Panc1 (cell line): ENCODE measurements around the gene MEGF10. TPM values are rescaled to one million over a fixed set of nuclear protein-coding genes. Genes with fewer than 3 reads are reported as not detected.

Source experiments
- ATAC-seq: fragments of 200-7000 bp; cut with Tn5 transposase; 2 replicates; pipeline ENCODE4 v1.9.1; 2020; ENCODE audit warnings: mild to moderate bottlenecking, moderate library complexity
- BruUV-seq: library from RNA; stranded (reverse); fragments of 400-500 nt; replicated peaks from 2 replicates; lab custom pipeline; 2021; lab: Mats Ljungman, UMichigan
- CTCF ChIA-PET: fragments of 300-600 bp; sonication (Branson Sonifier 250); formaldehyde crosslinking; loops from one replicate; lab custom pipeline; 2022; ENCODE audit warnings: antibody characterized with exemption; lab: Charles Lee
- POLR2A ChIA-PET: fragments of 300-600 bp; sonication (Branson Sonifier 250); formaldehyde crosslinking; loops from one replicate; lab custom pipeline; 2022; ENCODE audit warnings: antibody characterized with exemption; lab: Charles Lee
- DNase-seq: peaks from one replicate; pipeline ENCODE4 v3.0.0-alpha.2; 2010; ENCODE audit warnings: low read depth, low spot score
- H3K27ac ChIP-seq: 2 replicates; pipeline ENCODE4 v1.5.1; 2011; ENCODE audit warnings: mild to moderate bottlenecking, low read length, inconsistent platforms
- H3K27me3 ChIP-seq: fragments of 200-500 bp; sonication (Bioruptor generic); 2 replicates; pipeline ENCODE4 v1.6.0; 2014; ENCODE audit warnings: low read length, inconsistent platforms; ENCODE audit not compliant: control insufficient read depth, insufficient read depth
- H3K36me3 ChIP-seq: fragments of 200-500 bp; sonication (Bioruptor generic); 2 replicates; pipeline ENCODE4 v1.5.1; 2014; ENCODE audit warnings: inconsistent platforms, mild to moderate bottlenecking, low read length, moderate library complexity; ENCODE audit not compliant: control insufficient read depth, insufficient read depth
- H3K4me1 ChIP-seq: 2 replicates; pipeline ENCODE4 v1.5.1; 2011; ENCODE audit warnings: inconsistent platforms, mild to moderate bottlenecking, low read length, moderate library complexity; ENCODE audit not compliant: control insufficient read depth, insufficient read depth
- H3K4me3 ChIP-seq, 2 experiments: 2 replicates each; pipeline ENCODE4 v1.5.1; 2011 to 2012; ENCODE audit warnings: low read depth in 2 of 2, low read length in 2 of 2, mild to moderate bottlenecking in 2 of 2, inconsistent platforms in 1 of 2, moderate library complexity in 1 of 2
- H3K9me3 ChIP-seq: fragments of 200-500 bp; sonication (Bioruptor generic); 2 replicates; pipeline ENCODE4 v1.5.1; 2014; ENCODE audit warnings: low read depth, mild to moderate bottlenecking, inconsistent platforms, low read length, moderate library complexity; ENCODE audit not compliant: control insufficient read depth, insufficient read depth
- CTCF ChIP-seq: fragments of 450-650 bp; IDR thresholded peaks from 2 replicates; pipeline ENCODE4 v1.5.1; 2017; ENCODE audit warnings: mild to moderate bottlenecking
- POLR2AphosphoS5 ChIP-seq: IDR thresholded peaks from 2 replicates; pipeline ENCODE4 v1.6.1; 2012; ENCODE audit warnings: mild to moderate bottlenecking, low read depth, low read length, moderate library complexity
- SIN3A ChIP-seq: IDR thresholded peaks from 2 replicates; pipeline ENCODE4 v1.6.1; 2012; ENCODE audit warnings: low read depth, mild to moderate bottlenecking, low read length, moderate library complexity, borderline replicate concordance; ENCODE audit not compliant: insufficient read depth
- TCF7L2 ChIP-seq: IDR thresholded peaks from 2 replicates; pipeline ENCODE4 v1.6.1; 2011; ENCODE audit warnings: mild to moderate bottlenecking, low read depth, low read length, inconsistent platforms
- in situ Hi-C: cut with HindIII; loops from 2 replicates; pipeline ENCODE4 v1.10.0; 2016; ENCODE audit warnings: low sequenced_read_pairs, low pct_unique_long_range_greater_than_20kb
- intact Hi-C: fragments of 100-400 bp; cut with micrococcal nuclease; formaldehyde crosslinking; loops from one replicate; pipeline ENCODE4 v1.10.0; 2022; ENCODE audit not compliant: unreplicated experiment
- total RNA-seq: library from RNA; stranded (reverse); gene quantifications from one replicate; pipeline ENCODE4 v1.2.1, GENCODE V29; 2021; ENCODE audit not compliant: unreplicated experiment
- TF ChIP-seq, protein P1 (sequence below), 2 experiments: IDR thresholded peaks; 2 replicates each; pipeline ENCODE4 v1.6.1; 2011 to 2012; ENCODE audit warnings: low read depth in 2 of 2, control low read depth in 1 of 2, low read length in 1 of 2, mild to moderate bottlenecking in 1 of 2, moderate library complexity in 1 of 2; ENCODE audit not compliant: insufficient read depth in 1 of 2

Gene MEGF10
- total RNA-seq, 1 experiment from 2014 or later, result not detected

- TF ChIP-seq, protein P1, sequence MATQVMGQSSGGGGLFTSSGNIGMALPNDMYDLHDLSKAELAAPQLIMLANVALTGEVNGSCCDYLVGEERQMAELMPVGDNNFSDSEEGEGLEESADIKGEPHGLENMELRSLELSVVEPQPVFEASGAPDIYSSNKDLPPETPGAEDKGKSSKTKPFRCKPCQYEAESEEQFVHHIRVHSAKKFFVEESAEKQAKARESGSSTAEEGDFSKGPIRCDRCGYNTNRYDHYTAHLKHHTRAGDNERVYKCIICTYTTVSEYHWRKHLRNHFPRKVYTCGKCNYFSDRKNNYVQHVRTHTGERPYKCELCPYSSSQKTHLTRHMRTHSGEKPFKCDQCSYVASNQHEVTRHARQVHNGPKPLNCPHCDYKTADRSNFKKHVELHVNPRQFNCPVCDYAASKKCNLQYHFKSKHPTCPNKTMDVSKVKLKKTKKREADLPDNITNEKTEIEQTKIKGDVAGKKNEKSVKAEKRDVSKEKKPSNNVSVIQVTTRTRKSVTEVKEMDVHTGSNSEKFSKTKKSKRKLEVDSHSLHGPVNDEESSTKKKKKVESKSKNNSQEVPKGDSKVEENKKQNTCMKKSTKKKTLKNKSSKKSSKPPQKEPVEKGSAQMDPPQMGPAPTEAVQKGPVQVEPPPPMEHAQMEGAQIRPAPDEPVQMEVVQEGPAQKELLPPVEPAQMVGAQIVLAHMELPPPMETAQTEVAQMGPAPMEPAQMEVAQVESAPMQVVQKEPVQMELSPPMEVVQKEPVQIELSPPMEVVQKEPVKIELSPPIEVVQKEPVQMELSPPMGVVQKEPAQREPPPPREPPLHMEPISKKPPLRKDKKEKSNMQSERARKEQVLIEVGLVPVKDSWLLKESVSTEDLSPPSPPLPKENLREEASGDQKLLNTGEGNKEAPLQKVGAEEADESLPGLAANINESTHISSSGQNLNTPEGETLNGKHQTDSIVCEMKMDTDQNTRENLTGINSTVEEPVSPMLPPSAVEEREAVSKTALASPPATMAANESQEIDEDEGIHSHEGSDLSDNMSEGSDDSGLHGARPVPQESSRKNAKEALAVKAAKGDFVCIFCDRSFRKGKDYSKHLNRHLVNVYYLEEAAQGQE (IDR thresholded peaks at IDR 0.05; ENCODE audit: insufficient read depth in 1 of 2, low read depth in 2 of 2, low read length in 1 of 2), result no peak
- no peak for TF ChIP-seq TCF7L2
- no peak for TF ChIP-seq CTCF
- TF ChIP-seq SIN3A, result no peak
- TF ChIP-seq POLR2AphosphoS5, result no peak
- POLR2A ChIA-PET, result no interaction called here
- in situ Hi-C loops, result no loop called here
- Histone ChIP-seq H3K27me3 (no peaks in the 10 kb centered on the region), H3K4me1 (no peaks in the 10 kb centered on the region), H3K9me3 (no peaks in the 10 kb centered on the region), H3K4me3 (no peak overlapping the region), H3K27ac (no peak overlapping the region), H3K36me3 (no peaks in the 10 kb centered on the region)
- DNase-seq (no peak), ATAC-seq (no peak)
- intact Hi-C loops, result no loop called here
- BruUV-seq, result no TSS peak
- CTCF ChIA-PET, result no interaction called here
Measured at GRCh38 chr5:127425868-127426267, 135.3 kb downstream of the MEGF10 start.

DNA sequence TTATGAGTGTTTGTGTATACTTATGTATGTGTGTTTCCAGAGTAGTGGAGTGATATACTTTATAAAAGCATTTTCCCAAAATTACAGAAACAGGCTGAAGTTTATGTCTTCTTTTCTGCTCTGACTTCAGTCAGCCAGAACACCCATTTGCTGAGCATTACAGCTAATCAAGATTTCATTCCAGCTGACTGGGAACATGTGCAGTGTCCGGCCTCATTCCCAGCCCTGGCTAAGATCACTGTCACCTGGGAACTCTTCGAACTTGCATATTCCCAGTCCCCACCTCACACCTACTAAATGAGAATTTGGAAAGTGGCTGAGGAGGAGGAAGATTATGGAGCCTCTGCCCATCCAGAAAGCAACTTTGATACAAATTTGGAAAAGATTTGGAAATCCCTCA is 136.1 kb downstream of the MEGF10 start:
- H3K36me3 ChIP-seq, result no peaks in the 10 kb centered on the region
- H3K27me3 ChIP-seq, result no peaks in the 10 kb centered on the region
- no TSS peak for BruUV-seq
- H3K4me1 ChIP-seq, result no peaks in the 10 kb centered on the region
- intact Hi-C loops, result no loop called here
- in situ Hi-C loops, result no loop called here
- DNase-seq (no peak), ATAC-seq (no peak)
- POLR2A ChIA-PET, result no interaction called here
- no peak for TF ChIP-seq CTCF
- TF ChIP-seq, protein P1 (IDR thresholded peaks at IDR 0.05; ENCODE audit: insufficient read depth in 1 of 2, low read depth in 2 of 2, low read length in 1 of 2), result no peak
- no peak for TF ChIP-seq POLR2AphosphoS5
- TF ChIP-seq TCF7L2, result no peak
- no peaks in the 10 kb centered on the region for H3K9me3 ChIP-seq
- CTCF ChIA-PET, result no interaction called here
- no peak overlapping the region for H3K27ac ChIP-seq
- H3K4me3 ChIP-seq, result no peak overlapping the region
